ENCODE results near the gene SUN3.

The SUN3 gene

GRCh38 chr7:48052748-48053147 lies 23.8 kb upstream of the SUN3 start:
- H3K27ac ChIP-seq (ENCODE audit: low read depth, low read length, poor library complexity, severe bottlenecking) = no peak overlapping the region
- no peaks in the 10 kb centered on the region for H3K27me3 ChIP-seq (ENCODE audit: insufficient read depth, low read length)
- no peak overlapping the region for H2AFZ ChIP-seq (ENCODE audit: low read length)
- H4K20me1 ChIP-seq (ENCODE audit: insufficient read depth, low read length) = no peaks in the 10 kb centered on the region
- H3K9me2 ChIP-seq (ENCODE audit: low read depth, low read length) = no peaks in the 10 kb centered on the region
- no peaks in the 10 kb centered on the region for H3K4me1 ChIP-seq (ENCODE audit: insufficient read depth, low read length, severe bottlenecking)
- no peak overlapping the region for H3K4me3 ChIP-seq (ENCODE audit: low read depth, low read length, poor library complexity, severe bottlenecking)
- TF ChIP-seq EZH2 (IDR thresholded peaks at IDR 0.05; ENCODE audit: borderline replicate concordance, low read length) = no peak
- TF ChIP-seq CTCF (IDR thresholded peaks at IDR 0.05; ENCODE audit: low read length) = no peak
- H3K9me3 ChIP-seq (ENCODE audit: low read length) = peaks cover 13% of the 10 kb centered on the region; the same call in 1 of the 2 replicates
- H3F3A ChIP-seq (ENCODE audit: insufficient read depth, low read length) = no peaks in the 10 kb centered on the region
- H3K79me2 ChIP-seq (ENCODE audit: insufficient read depth, low read length) = no peaks in the 10 kb centered on the region
- no peak overlapping the region for H3K9ac ChIP-seq (ENCODE audit: low read length)
- no peak overlapping the region for H3K4me2 ChIP-seq (ENCODE audit: low read length)
- H3K36me3 ChIP-seq (ENCODE audit: insufficient read depth, low read length) = no peaks in the 10 kb centered on the region

GRCh38 chr7:48049850-48050249 lies 20.9 kb upstream of the SUN3 start:
- Histone ChIP-seq H3K9ac (ENCODE audit: low read length) (no peak overlapping the region), H3K36me3 (ENCODE audit: insufficient read depth, low read length) (no peaks in the 10 kb centered on the region), H3K4me1 (ENCODE audit: insufficient read depth, low read length, severe bottlenecking) (no peaks in the 10 kb centered on the region), H3K27me3 (ENCODE audit: insufficient read depth, low read length) (no peaks in the 10 kb centered on the region), H3K4me3 (ENCODE audit: low read depth, low read length, poor library complexity, severe bottlenecking) (no peak overlapping the region), H3K4me2 (ENCODE audit: low read length) (no peak overlapping the region), H2AFZ (ENCODE audit: low read length) (no peak overlapping the region), H3F3A (ENCODE audit: insufficient read depth, low read length) (no peaks in the 10 kb centered on the region), H4K20me1 (ENCODE audit: insufficient read depth, low read length) (no peaks in the 10 kb centered on the region), H3K79me2 (ENCODE audit: insufficient read depth, low read length) (no peaks in the 10 kb centered on the region), H3K27ac (ENCODE audit: low read depth, low read length, poor library complexity, severe bottlenecking) (no peak overlapping the region), H3K9me2 (ENCODE audit: low read depth, low read length) (no peaks in the 10 kb centered on the region), H3K9me3 (ENCODE audit: low read length) (no peaks in the 10 kb centered on the region)
- TF ChIP-seq CTCF (IDR thresholded peaks at IDR 0.05; ENCODE audit: low read length) (no peak), EZH2 (IDR thresholded peaks at IDR 0.05; ENCODE audit: borderline replicate concordance, low read length) (no peak)

- Histone ChIP-seq H3K4me3 (ENCODE audit: low read depth, low read length, poor library complexity, severe bottlenecking) (no peak overlapping the region), H3K36me3 (ENCODE audit: insufficient read depth, low read length) (no peaks in the 10 kb centered on the region), H3F3A (ENCODE audit: insufficient read depth, low read length) (no peaks in the 10 kb centered on the region), H3K9me2 (ENCODE audit: low read depth, low read length) (no peaks in the 10 kb centered on the region), H3K27me3 (ENCODE audit: insufficient read depth, low read length) (no peaks in the 10 kb centered on the region), H4K20me1 (ENCODE audit: insufficient read depth, low read length) (no peaks in the 10 kb centered on the region), H3K27ac (ENCODE audit: low read depth, low read length, poor library complexity, severe bottlenecking) (no peak overlapping the region), H2AFZ (ENCODE audit: low read length) (no peak overlapping the region), H3K9ac (ENCODE audit: low read length) (no peak overlapping the region), H3K4me1 (ENCODE audit: insufficient read depth, low read length, severe bottlenecking) (no peaks in the 10 kb centered on the region), H3K4me2 (ENCODE audit: low read length) (no peak overlapping the region), H3K79me2 (ENCODE audit: insufficient read depth, low read length) (no peaks in the 10 kb centered on the region), H3K9me3 (ENCODE audit: low read length) (no peaks in the 10 kb centered on the region)
- no peak for TF ChIP-seq EZH2 (IDR thresholded peaks at IDR 0.05; ENCODE audit: borderline replicate concordance, low read length)
- TF ChIP-seq CTCF (IDR thresholded peaks at IDR 0.05; ENCODE audit: low read length) = no peak
Observed at GRCh38 chr7:48048113-48048512, 19.2 kb upstream of the SUN3 start.

Data from OCI-LY1 (cell line).